K562 (cell line): ENCODE results near the gene NAA40. TPM values are rescaled to one million over a fixed set of nuclear protein-coding genes. Genes with fewer than 3 reads are reported as not detected.
A peak's percentile ranks its signal among the peaks of the same experiment; 100 is the strongest.

ENCODE experiments used
- CREM ChIP-seq: IDR thresholded peaks from 2 replicates; pipeline ENCODE4 v1.6.1; 2014; ENCODE audit warnings: antibody characterized with exemption, low read depth
- ELF1 ChIP-seq: fragments of 200-800 bp; sonication (Bioruptor generic); IDR thresholded peaks from 2 replicates; pipeline ENCODE4 v1.6.1; 2016; ENCODE audit warnings: missing genetic modification characterization, missing compliant biosample characterization
- FOXJ3 ChIP-seq: sonication (generic); formaldehyde crosslinking; IDR thresholded peaks from 2 replicates; pipeline ENCODE4 v1.4.0; 2020; ENCODE audit warnings: mild to moderate bottlenecking, missing genetic modification reagents
- KLF6 ChIP-seq: fragments of 250-450 bp; sonication (Bioruptor Pico); IDR thresholded peaks from 2 replicates; pipeline ENCODE4 v1.4.0; 2020; ENCODE audit warnings: mild to moderate bottlenecking, moderate library complexity, borderline replicate concordance
- MNT ChIP-seq, 2 experiments: fragments of 450-650 bp; conservative IDR thresholded peaks; 2 replicates each; pipeline ENCODE4 v1.6.1; 2017; ENCODE audit warnings: mild to moderate bottlenecking in 2 of 2, moderate library complexity in 2 of 2
- NCOA6 ChIP-seq: fragments of 450-650 bp; IDR thresholded peaks from 2 replicates; pipeline ENCODE4 v1.6.1; 2017; ENCODE audit warnings: mild to moderate bottlenecking
- NFYB ChIP-seq: IDR thresholded peaks from 2 replicates; pipeline ENCODE4 v1.6.1; 2011; ENCODE audit warnings: mild to moderate bottlenecking, moderate library complexity; ENCODE audit not compliant: insufficient read length; ENCODE audit errors: extremely low read depth
- PCBP2 ChIP-seq: fragments of 200-400 bp; formaldehyde crosslinking; IDR thresholded peaks from 2 replicates; pipeline ENCODE4 v1.6.1; 2018; ENCODE audit warnings: low read length, low read depth, mild to moderate bottlenecking, moderate library complexity; ENCODE audit not compliant: poor library complexity, severe bottlenecking
- PRDM10 ChIP-seq: fragments of 450-650 bp; IDR thresholded peaks from 2 replicates; pipeline ENCODE4 v1.6.1; 2018; ENCODE audit not compliant: partially characterized antibody
- RBM39 ChIP-seq: fragments of 200-400 bp; formaldehyde crosslinking; optimal IDR thresholded peaks from 2 replicates; pipeline ENCODE3; 2018; ENCODE audit warnings: low read depth, low read length
- ZBTB43 ChIP-seq: sonication (generic); formaldehyde crosslinking; IDR thresholded peaks from 2 replicates; pipeline ENCODE4 v1.8.0; 2023; ENCODE audit warnings: mild to moderate bottlenecking, missing genetic modification reagents
- ZBTB9 ChIP-seq: fragments of 450-650 bp; formaldehyde crosslinking; IDR thresholded peaks from 2 replicates; pipeline ENCODE4 v1.4.0; 2020; ENCODE audit warnings: mild to moderate bottlenecking, moderate library complexity
- ZNF212 ChIP-seq: fragments of 450-650 bp; formaldehyde crosslinking; IDR thresholded peaks from 2 replicates; pipeline ENCODE4 v1.4.0; 2020; ENCODE audit warnings: mild to moderate bottlenecking
- ZNF436 ChIP-seq: fragments of 250-450, 450-650 bp; sonication (Bioruptor Pico); formaldehyde crosslinking; IDR thresholded peaks from 2 replicates; pipeline ENCODE4 v1.7.0; 2020; ENCODE audit warnings: mild to moderate bottlenecking
- ZNF518B ChIP-seq: fragments of 250-450 bp; sonication (Bioruptor Pico); IDR thresholded peaks from 2 replicates; pipeline ENCODE4 v1.5.0; 2021; ENCODE audit warnings: mild to moderate bottlenecking, moderate library complexity
- polyA plus RNA-seq, 8 experiments: library from polyadenylated mRNA; depleted of rRNA in 4 of 8; stranded (reverse) in 5 of 8; unstranded in 3 of 8; fragments of >200 nt; fragmentation: Nextera tagmentation in 2 of 8; fragmentation: Illumina TruSeq in 1 of 8; extraction: Ambion mirVana in 2 of 8; extraction: Trizol in 1 of 8; gene quantifications; 2 replicates each; pipeline versions ENCODE4 v1.2.1 to v1.2.3, GENCODE V29; 2011 to 2014; ENCODE audit warnings: inconsistent platforms in 1 of 8, missing spikeins in 1 of 8
- total RNA-seq, 7 experiments: library from RNA; depleted of rRNA in 6 of 7; stranded (reverse); fragments of >200 nt in 6 of 7; fragmentation: Illumina TruSeq in 2 of 7; extraction: Trizol in 2 of 7; gene quantifications; 2 replicates each; pipeline versions ENCODE4 v1.2.1 to v1.2.3, GENCODE V29; 2011 to 2021; ENCODE audit warnings: low replicate concordance in 1 of 7

The NAA40 gene
- total and polyA plus RNA-seq, 9 of the 15 experiments (the other 6 are each of a cell fraction or from before 2014, with no cell fraction given), result 6.2 to 39.0 (median 23.1) TPM

GRCh38 chr11:63986156-63986931, 47.5 kb downstream of the NAA40 start, which contains the start of gene OTUB1 (continued):
- TF ChIP-seq MNT (conservative IDR thresholded peaks at IDR 0.05) (peak; percentile 73 to 74), FOXJ3 (CRISPR knock-in tag) (no peak), RBM39 (no peak), ZNF212 (CRISPR knock-in tag) (no peak), KLF6 (0 out of 2 replicates have a peak, but pooled peaks have one; percentile 33), ZNF518B (CRISPR knock-in tag) (no peak), ZBTB9 (CRISPR knock-in tag) (peak; percentile 70; the same call in 1 of the 2 replicates), CREM (peak; percentile 34; the same call in 1 of the 2 replicates), NCOA6 (no peak), ZBTB43 (no peak), ZNF436 (CRISPR knock-in tag) (no peak), PRDM10 (peak; percentile 91), PCBP2 (no peak), ELF1 (tag) (peak; percentile 99), NFYB (no peak)
